NCI-H1048 (cell line): ENCODE measurements around the gene ZNF681.
"Not testable (repeated sequence)": the region's sequence is repeated elsewhere in the genome, so short reads cannot be mapped to it uniquely, and the experiment has no call there.

Experiments
- DNase-seq: peaks from one replicate; lab custom pipeline; 2025; lab: John Stamatoyannopoulos, UW

The ZNF681 gene

DNA sequence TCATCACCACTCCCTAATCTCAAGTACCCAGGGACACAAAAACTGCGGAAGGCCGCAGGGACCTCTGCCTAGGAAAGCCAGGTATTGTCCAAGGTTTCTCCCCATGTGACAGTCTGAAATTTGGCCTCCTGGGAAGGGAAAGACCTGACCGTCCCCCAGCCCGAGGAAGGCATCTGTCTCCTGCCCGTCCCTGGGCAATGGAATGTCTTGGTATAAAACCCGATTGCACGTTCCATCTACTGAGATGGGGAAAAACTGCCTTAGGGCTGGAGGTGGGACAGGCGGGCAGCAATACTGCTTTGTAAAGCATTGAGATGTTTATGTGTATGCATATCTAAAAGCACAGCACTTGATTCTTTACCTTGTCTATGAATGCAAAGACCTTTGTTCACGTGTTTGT, 65.8 kb downstream of the ZNF681 start:
- DNase-seq: not testable (repeated sequence)
